Adrenal gland (tissue), 12 donors: Measurements from ENCODE around the gene BAG1. TPM values are rescaled to one million over a fixed set of nuclear protein-coding genes. Genes with fewer than 3 reads are reported as not detected.

ENCODE experiments used
- DNase-seq, 7 donors: peaks; one replicate each; pipeline ENCODE4 v3.0.0-alpha.2; 2019 to 2020
- H3K27ac ChIP-seq, 5 donors: fragments of 200-600 bp; sonication (generic) in 4 of 5; 1 replicate in 3 of 5; 2 replicates in 2 of 5; pipeline versions ENCODE4 v1.5.1 to v1.8.0; 2016 to 2020; ENCODE audit warnings: mild to moderate bottlenecking in 1 of 5
- H3K27me3 ChIP-seq: fragments of 200-600 bp; 2 replicates; pipeline ENCODE4 v1.8.0; 2021
- H3K36me3 ChIP-seq, 2 donors: fragments of 200-600 bp; replicated peaks in 1 of 2; 1 replicate in 1 of 2; 2 replicates in 1 of 2; pipeline versions ENCODE4 v1.5.1 to v1.8.0; 2018 to 2022
- H3K4me1 ChIP-seq, 2 donors: fragments of 200-600 bp; replicated peaks in 1 of 2; 1 replicate in 1 of 2; 2 replicates in 1 of 2; pipeline versions ENCODE4 v1.5.1 to v1.8.0; 2018 to 2021
- H3K4me3 ChIP-seq, 4 donors: fragments of 200-600 bp; sonication (generic) in 3 of 4; one replicate each; pipeline ENCODE4 v1.5.1; 2016 to 2018
- H3K9me3 ChIP-seq, 3 donors: fragments of 200-600 bp; sonication (generic) in 1 of 3; replicated peaks in 1 of 3; 1 replicate in 2 of 3; 2 replicates in 1 of 3; pipeline versions ENCODE4 v1.5.1 to v1.8.0; 2016 to 2021
- CTCF ChIP-seq, 6 experiments: fragments of 450-650 bp in 4 of 6; fragments of 200-600 bp in 2 of 6; sonication (generic) in 1 of 6; IDR thresholded peaks; 1 replicate in 5 of 6; 2 replicates in 1 of 6; pipeline versions ENCODE4 v1.5.1 to v1.8.0; 2016 to 2021; ENCODE audit warnings: antibody characterized with exemption in 6 of 6, mild to moderate bottlenecking in 2 of 6, moderate library complexity in 1 of 6
- POLR2A ChIP-seq, 2 donors: fragments of 450-650 bp; IDR thresholded peaks; one replicate each; pipeline ENCODE4 v1.6.1; 2017; ENCODE audit warnings: antibody characterized with exemption in 2 of 2, mild to moderate bottlenecking in 2 of 2, moderate library complexity in 1 of 2
- WGBS, 4 donors: extraction: QIAGEN DNeasy Blood & Tissue Kit in 2 of 4; methylation state at CpG; one replicate each; pipeline versions ENCODE4 v1.1.5 to v1.1.7; 2013 to 2017; 5-methylcytosine and 5-hydroxymethylcytosine counted together
- intact Hi-C, 2 donors: fragments of 100-400 bp; cut with DNase I; formaldehyde crosslinking; loops; one replicate each; pipeline versions ENCODE4 v1.14.1 to v1.15.0; 2022 to 2023
- polyA plus RNA-seq, 3 donors: library from polyadenylated mRNA; stranded (reverse); fragments of 200-250 nt in 2 of 3; fragments of 350-450 nt in 1 of 3; fragmentation: Illumina TruSeq in 1 of 3; extraction: RNeasy Lipid Tissue Mini Kit (QIAGEN cat#74804) in 1 of 3; gene quantifications; one replicate each; pipeline ENCODE4 v1.2.3, GENCODE V29; 2013 to 2014
- total RNA-seq, 9 donors: library from RNA; depleted of rRNA in 4 of 9; stranded (reverse); fragments of >200 nt in 4 of 9; fragments of 120-200 nt in 1 of 9; fragmentation: NEBNext Ultra II Directional in 1 of 9; extraction: Animal tissue kit (Norgen Biotek cat#: 25700) in 1 of 9; gene quantifications; one replicate each; pipeline versions ENCODE4 v1.1.0 to v1.2.4, GENCODE V29; 2013 to 2023
- donor health status: healthy with polysubstance abuse.
- donor health status: Bipolar disorder and iron deficiency.
- donor health status: DM: yes; HTN: yes; CAD: no.
- donor health status: DM: no; HTN: no; CAD: no.
- donor health status: DM: no; HTN: no; CAD: no.
- donor health status: DM: yes; HTN: yes; CAD: no.

Gene BAG1
- total and polyA plus RNA-seq, 12 donors = 46.9 to 141 (median 68.8) TPM

GRCh38 chr9:33257276-33257675 is 7.2 kb downstream of the BAG1 start:
- no peaks in the 10 kb centered on the region for H3K9me3 ChIP-seq
- no peak overlapping the region for H3K27ac ChIP-seq
- intact Hi-C loops = no loop called here
- H3K27me3 ChIP-seq = no peaks in the 10 kb centered on the region
- TF ChIP-seq CTCF (IDR thresholded peaks at IDR 0.05) (no peak), POLR2A (IDR thresholded peaks at IDR 0.05) (no peak)
- peak in 1 of 7 donors; percentile 4 for DNase-seq
- peaks cover 0 to 98% of the 10 kb centered on the region in 2 donors for H3K36me3 ChIP-seq
- no peaks in the 10 kb centered on the region for H3K4me1 ChIP-seq
- WGBS, 4 donors = 91 to 94% (median 92%) methylated on average over 4 of the region's 4 CpGs
- H3K4me3 ChIP-seq = no peak overlapping the region

DNA sequence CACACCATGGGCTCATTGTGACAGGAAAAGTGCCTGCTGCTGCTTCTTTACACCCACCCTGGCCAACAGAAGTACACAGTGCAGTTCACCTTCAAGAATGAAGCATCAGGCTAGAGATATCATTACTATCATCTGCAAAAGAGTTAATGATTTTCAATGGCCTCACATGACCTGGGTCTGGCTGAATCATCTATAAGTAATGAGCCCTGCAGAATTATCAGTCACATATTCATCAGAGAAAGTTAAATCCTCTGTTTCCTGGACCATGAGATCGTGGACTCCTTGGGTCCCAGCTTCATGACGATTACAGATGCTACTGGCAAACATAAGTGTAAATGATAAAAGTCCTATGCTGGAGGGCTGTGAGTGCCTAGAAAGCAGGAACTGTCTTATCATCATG is 8.3 kb downstream of the BAG1 start:
- H3K36me3 ChIP-seq = peaks cover 0 to 88% of the 10 kb centered on the region in 2 donors

GRCh38 chr9:33255471-33255870 is 9.0 kb downstream of the BAG1 start:
- no peak overlapping the region for H3K27ac ChIP-seq
- TF ChIP-seq CTCF (IDR thresholded peaks at IDR 0.05) (no peak), POLR2A (IDR thresholded peaks at IDR 0.05) (no peak)
- intact Hi-C loops = no loop called here
- WGBS, 4 donors = 87 to 93% (median 90%) methylated on average over 4 of the region's 4 CpGs
- no peaks in the 10 kb centered on the region for H3K4me1 ChIP-seq
- no peak overlapping the region for H3K4me3 ChIP-seq
- no peak for DNase-seq
- no peaks in the 10 kb centered on the region for H3K27me3 ChIP-seq
- peaks cover 0 to 80% of the 10 kb centered on the region in 2 donors for H3K36me3 ChIP-seq
- no peaks in the 10 kb centered on the region for H3K9me3 ChIP-seq

More for the DNA sequence above, 8.3 kb downstream of the BAG1 start:
- H3K27me3 ChIP-seq = no peaks in the 10 kb centered on the region
- H3K27ac ChIP-seq = no peak overlapping the region
- 85 to 90% (median 87%) methylated on average over 2 of the region's 2 CpGs for WGBS, 4 donors
- intact Hi-C loops = no loop called here
- no peaks in the 10 kb centered on the region for H3K9me3 ChIP-seq
- DNase-seq = peak in 1 of 7 donors; percentile 4
- H3K4me1 ChIP-seq = no peaks in the 10 kb centered on the region
- TF ChIP-seq POLR2A (IDR thresholded peaks at IDR 0.05) (no peak), CTCF (IDR thresholded peaks at IDR 0.05) (no peak)
- no peak overlapping the region for H3K4me3 ChIP-seq

GRCh38 chr9:33255014-33255413 is 9.5 kb downstream of the BAG1 start:
- intact Hi-C loops = no loop called here
- TF ChIP-seq POLR2A (IDR thresholded peaks at IDR 0.05) = no peak
- TF ChIP-seq CTCF (IDR thresholded peaks at IDR 0.05) = no peak
- DNase-seq = peak in 1 of 7 donors; percentile 28

More at GRCh38 chr9:33255014-33255413, 9.5 kb downstream of the BAG1 start:
- Histone ChIP-seq H3K27me3 (no peaks in the 10 kb centered on the region), H3K36me3 (peaks cover 0 to 76% of the 10 kb centered on the region in 2 donors), H3K9me3 (no peaks in the 10 kb centered on the region), H3K4me1 (no peaks in the 10 kb centered on the region), H3K4me3 (no peak overlapping the region), H3K27ac (no peak overlapping the region)
- 94 to 99% (median 98%) methylated on average over 8 of the region's 8 CpGs for WGBS, 4 donors
